Type B pancreatic cell (in vitro differentiated cells): Measurements from ENCODE around the gene LRRC3. TPM values are rescaled to one million over a fixed set of nuclear protein-coding genes. Genes with fewer than 3 reads are reported as not detected.
A peak's percentile ranks its signal among the peaks of the same experiment; 100 is the strongest.

ENCODE experiments used
- DNase-seq: peaks from one replicate; pipeline ENCODE4 v3.0.0; 2021; ENCODE audit warnings: mixed read lengths; ENCODE audit not compliant: unreplicated experiment; ENCODE audit errors: extremely low spot score
- H3K27ac Mint-ChIP-seq: 2 replicates; pipeline ENCODE4 v1.8.0; 2021; ENCODE audit warnings: mild to moderate bottlenecking, mixed read lengths
- H3K27me3 Mint-ChIP-seq: 2 replicates; pipeline ENCODE4 v1.8.0; 2021; ENCODE audit warnings: mixed read lengths
- H3K36me3 Mint-ChIP-seq: 2 replicates; pipeline ENCODE4 v1.8.0; 2021; ENCODE audit warnings: mixed read lengths
- H3K4me1 Mint-ChIP-seq: one replicate; pipeline ENCODE4 v1.8.0; 2021; ENCODE audit warnings: mixed read lengths; ENCODE audit not compliant: unreplicated experiment
- H3K4me3 Mint-ChIP-seq: 2 replicates; pipeline ENCODE4 v1.8.0; 2021; ENCODE audit warnings: mild to moderate bottlenecking, mixed read lengths
- H3K9me3 Mint-ChIP-seq: 2 replicates; pipeline ENCODE4 v1.8.0; 2021; ENCODE audit warnings: mixed read lengths
- CTCF ChIP-seq: fragments of 200-600 bp; sonication (generic); conservative IDR thresholded peaks from 2 replicates; pipeline ENCODE4 v1.5.0; 2021; ENCODE audit warnings: antibody characterized with exemption, mild to moderate bottlenecking
- total RNA-seq: library from RNA; stranded (reverse); gene quantifications from 2 replicates; pipeline ENCODE4 v1.2.1, GENCODE V29; 2021; ENCODE audit warnings: low replicate concordance

LRRC3 gene
- total RNA-seq, 1 donor from 2014 or later: 8.7 TPM

- Mint-ChIP-seq H3K4me1 (peaks cover 3% of the 10 kb centered on the region), H3K4me3 (no peak overlapping the region), H3K36me3 (no peaks in the 10 kb centered on the region), H3K27ac (no peak overlapping the region), H3K9me3 (no peaks in the 10 kb centered on the region), H3K27me3 (peaks cover 6% of the 10 kb centered on the region)
- TF ChIP-seq CTCF: no peak
- DNase-seq: peak; percentile 62
These were observed 37.0 kb upstream of the LRRC3 start for GRCh38 chr21:44418108-44418875.

- DNase-seq: no peak
- Mint-ChIP-seq H3K36me3 (no peaks in the 10 kb centered on the region), H3K4me3 (no peak overlapping the region), H3K27me3 (peaks cover 6% of the 10 kb centered on the region), H3K4me1 (peaks cover 3% of the 10 kb centered on the region), H3K9me3 (no peaks in the 10 kb centered on the region), H3K27ac (no peak overlapping the region)
- no peak for TF ChIP-seq CTCF
These were observed 36.5 kb upstream of the LRRC3 start for GRCh38 chr21:44418876-44419230.

- no peak for TF ChIP-seq CTCF
These were observed 35.6 kb upstream of the LRRC3 start for GRCh38 chr21:44419679-44420078.

GRCh38 chr21:44420416-44421205 lies 34.7 kb upstream of the LRRC3 start:
- no peak for TF ChIP-seq CTCF
- no peaks in the 10 kb centered on the region for H3K9me3 Mint-ChIP-seq
- no peaks in the 10 kb centered on the region for H3K36me3 Mint-ChIP-seq
- peaks cover 3% of the 10 kb centered on the region for H3K4me1 Mint-ChIP-seq
- no peaks in the 10 kb centered on the region for H3K27me3 Mint-ChIP-seq
- no peak overlapping the region for H3K27ac Mint-ChIP-seq
- peak; percentile 54 for DNase-seq
- no peak overlapping the region for H3K4me3 Mint-ChIP-seq

More at GRCh38 chr21:44419679-44420078, 35.6 kb upstream of the LRRC3 start:
- DNase-seq: peak; percentile 18
- H3K9me3 Mint-ChIP-seq: no peaks in the 10 kb centered on the region
- H3K27me3 Mint-ChIP-seq: peaks cover 6% of the 10 kb centered on the region
- H3K27ac Mint-ChIP-seq: no peak overlapping the region
- no peak overlapping the region for H3K4me3 Mint-ChIP-seq
- no peaks in the 10 kb centered on the region for H3K36me3 Mint-ChIP-seq
- peaks cover 3% of the 10 kb centered on the region for H3K4me1 Mint-ChIP-seq

GRCh38 chr21:44421901-44422840 lies 33.1 kb upstream of the LRRC3 start:
- Mint-ChIP-seq H3K27me3 (no peaks in the 10 kb centered on the region), H3K27ac (no peak overlapping the region), H3K4me1 (peaks cover 3% of the 10 kb centered on the region), H3K36me3 (no peaks in the 10 kb centered on the region), H3K9me3 (no peaks in the 10 kb centered on the region), H3K4me3 (no peak overlapping the region)
- TF ChIP-seq CTCF: no peak
- peak; percentile 63 for DNase-seq
